ENCODE data around the gene GPR152.

Gene GPR152

GRCh38 chr11:67452141-67452952 lies at the start of gene GPR152:
TSS of gene GPR152 (minus strand) at chr11:67452729. CDS start at chr11:67452724, 5 bp downstream.
- DNase-seq, result no peak

- DNase-seq, result no peak
These were observed 49.3 kb upstream of the GPR152 start for GRCh38 chr11:67501854-67502253.

GRCh38 chr11:67500831-67501715 lies 48.5 kb upstream of the GPR152 start:
- DNase-seq, result no peak

- DNase-seq, result no peak
These were observed 47.9 kb upstream of the GPR152 start for GRCh38 chr11:67500484-67500821.

GRCh38 chr11:67499808-67500483 lies 47.4 kb upstream of the GPR152 start:
- no peak for DNase-seq

GRCh38 chr11:67498544-67498972 lies 46.0 kb upstream of the GPR152 start:
- no peak for DNase-seq

GRCh38 chr11:67497656-67498291 lies 45.2 kb upstream of the GPR152 start:
- DNase-seq, result no peak

- DNase-seq, result no peak
These were observed 43.6 kb upstream of the GPR152 start for GRCh38 chr11:67496113-67496512.

- no peak for DNase-seq
These were observed 42.9 kb upstream of the GPR152 start for GRCh38 chr11:67495234-67496005.

- DNase-seq, result no peak
These were observed 42.1 kb upstream of the GPR152 start for GRCh38 chr11:67494371-67495233.

- DNase-seq, result no peak
These were observed 41.2 kb upstream of the GPR152 start for GRCh38 chr11:67493548-67494370.

GRCh38 chr11:67492801-67493547 lies 40.4 kb upstream of the GPR152 start:
- no peak for DNase-seq

GRCh38 chr11:67492069-67492727 lies 39.7 kb upstream of the GPR152 start:
- no peak for DNase-seq

- no peak for DNase-seq
These were observed 38.9 kb upstream of the GPR152 start for GRCh38 chr11:67491276-67492068.

- no peak for DNase-seq
These were observed 38.2 kb upstream of the GPR152 start for GRCh38 chr11:67490727-67491065.

GRCh38 chr11:67489885-67490726 lies 37.6 kb upstream of the GPR152 start:
- DNase-seq, result no peak
